KG1 (cell line): ENCODE data around the gene ARID2.

ENCODE experiments used
- DNase-seq: peaks from one replicate; lab custom pipeline; 2025; lab: John Stamatoyannopoulos, UW

The ARID2 gene

DNA sequence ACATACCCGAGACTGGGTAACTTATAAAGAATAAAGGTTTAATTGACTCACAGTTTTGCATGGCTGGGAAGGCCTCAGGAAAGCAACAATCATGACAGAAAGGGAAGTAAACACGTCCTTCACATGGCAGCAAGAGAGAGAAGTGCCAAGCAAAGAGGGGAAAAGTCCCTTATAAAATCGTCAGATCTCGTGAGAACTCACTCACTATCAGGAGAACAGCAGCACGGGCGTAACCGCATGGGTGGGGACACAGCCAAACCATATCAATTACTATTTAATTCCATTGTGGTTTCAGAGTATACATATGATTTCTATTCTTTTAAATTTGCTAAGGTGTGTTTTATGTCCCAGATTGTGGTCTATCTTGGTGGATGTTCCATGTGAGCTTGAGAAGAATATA is 142.9 kb downstream of the ARID2 start:
- no peak for DNase-seq

DNA sequence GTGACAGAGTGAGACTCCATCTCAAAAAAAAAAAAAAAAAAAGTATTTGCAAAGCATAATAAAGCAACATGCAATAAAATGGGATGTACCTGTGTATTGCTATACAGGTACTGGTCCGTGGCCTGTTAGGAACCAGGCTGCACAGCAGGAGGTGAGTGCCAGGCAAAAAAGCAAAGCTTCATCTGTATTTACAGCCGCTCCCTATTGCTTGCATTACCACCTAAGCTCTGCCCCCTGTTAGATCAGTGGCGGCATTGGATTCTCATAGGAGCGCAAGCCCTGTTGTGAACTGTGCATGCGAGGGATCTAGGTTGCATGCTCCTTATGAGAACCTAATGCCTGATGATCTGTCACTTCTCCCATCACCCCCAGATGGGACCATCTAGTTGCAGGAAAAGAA is 147.6 kb downstream of the ARID2 start:
- no peak for DNase-seq

- DNase-seq: no peak
These were observed 149.2 kb downstream of the ARID2 start for GRCh38 chr12:45878630-45879255.

- DNase-seq: no peak
These were observed 149.9 kb downstream of the ARID2 start for GRCh38 chr12:45879363-45879895.

DNA sequence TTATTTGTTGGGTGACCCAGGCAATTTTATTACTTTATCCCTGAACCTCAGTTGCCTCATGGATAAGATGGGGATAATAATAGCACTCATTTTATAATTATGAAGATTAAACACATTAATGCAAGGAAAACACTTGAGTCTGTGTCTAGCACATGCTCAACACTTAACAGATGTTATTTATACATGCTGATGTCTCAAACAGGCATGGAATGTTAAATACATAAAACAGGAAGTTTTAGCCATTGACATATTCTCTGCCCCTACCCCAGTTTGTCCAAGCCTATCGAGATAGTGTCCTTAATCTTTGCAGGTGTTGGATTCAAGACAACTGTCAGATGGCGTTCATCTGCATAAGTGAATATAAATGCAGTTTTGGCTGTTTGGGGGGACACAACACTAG is 151.0 kb downstream of the ARID2 start:
- no peak for DNase-seq

- DNase-seq: no peak
These were observed 153.7 kb downstream of the ARID2 start for GRCh38 chr12:45883187-45883586.

- DNase-seq: no peak
These were observed 157.2 kb downstream of the ARID2 start for GRCh38 chr12:45886685-45887084.

GRCh38 chr12:45887544-45887943 is 158.0 kb downstream of the ARID2 start:
- no peak for DNase-seq

- DNase-seq: no peak
These were observed 160.8 kb downstream of the ARID2 start for GRCh38 chr12:45890276-45890675.

- DNase-seq: no peak
These were observed 163.7 kb downstream of the ARID2 start for GRCh38 chr12:45893240-45893639.

- no peak for DNase-seq
These were observed 166.5 kb downstream of the ARID2 start for GRCh38 chr12:45895961-45896360.

GRCh38 chr12:45898094-45898493 is 168.6 kb downstream of the ARID2 start:
- DNase-seq: no peak

DNA sequence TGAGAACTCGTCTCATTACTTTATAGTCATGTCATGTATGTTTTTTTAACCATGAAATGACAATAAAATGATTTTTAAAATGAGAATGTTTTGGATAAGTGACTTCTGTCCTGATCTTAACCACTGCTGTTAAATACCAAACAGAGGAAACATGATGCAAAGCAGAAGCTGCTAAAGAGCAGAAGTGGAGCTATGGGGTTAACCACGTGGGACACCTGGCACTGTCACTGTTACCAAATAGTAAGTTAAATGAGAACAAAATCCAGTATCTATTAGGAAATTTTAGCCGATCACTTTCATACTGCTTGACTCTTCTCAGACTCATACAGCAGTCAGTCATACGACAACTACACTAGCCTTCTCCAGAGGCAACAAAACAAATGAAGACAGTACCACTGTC is 178.4 kb downstream of the ARID2 start:
- no peak for DNase-seq

GRCh38 chr12:45909041-45909713 is 179.7 kb downstream of the ARID2 start:
- no peak for DNase-seq

DNA sequence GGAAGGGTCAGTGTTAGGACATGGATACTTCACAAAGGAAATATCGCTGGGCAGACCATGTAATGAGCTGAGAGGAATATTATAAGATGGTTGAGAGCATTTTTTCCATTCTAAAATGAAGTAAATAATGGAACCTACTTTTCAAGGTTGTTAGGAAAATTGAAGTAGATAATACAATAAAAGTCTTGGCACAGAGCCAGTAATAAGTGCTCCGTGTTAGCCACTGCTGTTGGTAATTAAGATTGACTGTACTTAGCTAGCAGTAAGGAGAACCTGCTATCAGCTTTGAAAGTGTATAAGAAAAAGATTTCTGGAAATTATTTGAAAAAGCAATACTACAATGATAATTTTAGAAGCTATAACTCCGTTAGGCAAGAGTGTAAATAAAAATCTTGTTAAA is 183.3 kb downstream of the ARID2 start:
- no peak for DNase-seq

DNA sequence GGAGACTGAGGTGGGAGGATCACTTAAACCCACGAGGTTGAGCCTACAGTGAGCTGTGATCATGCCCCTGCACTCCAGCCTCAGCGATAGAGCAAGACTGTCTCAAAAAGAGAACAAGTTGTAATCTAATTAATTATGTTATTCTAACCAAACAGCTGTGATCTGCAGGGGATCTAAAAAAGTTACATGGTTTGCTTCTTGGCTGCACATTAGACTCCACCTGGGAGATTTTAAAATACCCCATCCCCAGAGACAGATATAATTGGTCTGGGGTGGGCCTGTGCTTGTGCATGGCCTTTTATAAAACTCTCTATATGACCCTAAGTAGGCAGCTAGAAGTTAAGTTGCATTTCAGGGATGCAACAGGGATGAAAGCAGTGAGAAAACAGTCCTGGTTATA is 184.1 kb downstream of the ARID2 start:
- DNase-seq: no peak

GRCh38 chr12:45914090-45914489 is 184.6 kb downstream of the ARID2 start:
- no peak for DNase-seq

DNA sequence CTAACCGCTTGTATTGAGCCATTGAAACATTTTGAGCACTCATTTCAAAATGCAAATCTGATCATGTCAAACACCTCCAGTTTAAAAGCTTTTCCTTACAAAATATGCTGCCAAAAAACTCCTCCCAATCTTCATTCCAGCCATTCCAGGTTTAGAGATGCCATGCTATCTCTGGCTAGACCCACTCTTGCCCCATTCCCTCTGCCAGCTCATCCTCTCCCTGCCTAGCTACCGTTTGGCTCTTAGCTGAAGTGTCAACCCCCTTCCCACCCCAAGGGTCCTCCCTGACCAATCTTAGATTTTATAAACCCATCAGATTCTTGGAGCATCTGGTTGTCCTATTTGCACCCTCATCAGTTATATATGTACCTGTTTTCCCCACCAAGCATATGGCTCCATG is 185.9 kb downstream of the ARID2 start:
- no peak for DNase-seq

- no peak for DNase-seq
These were observed 189.3 kb downstream of the ARID2 start for GRCh38 chr12:45918818-45919217.

- no peak for DNase-seq
These were observed 198.8 kb downstream of the ARID2 start for GRCh38 chr12:45928309-45928708.

DNA sequence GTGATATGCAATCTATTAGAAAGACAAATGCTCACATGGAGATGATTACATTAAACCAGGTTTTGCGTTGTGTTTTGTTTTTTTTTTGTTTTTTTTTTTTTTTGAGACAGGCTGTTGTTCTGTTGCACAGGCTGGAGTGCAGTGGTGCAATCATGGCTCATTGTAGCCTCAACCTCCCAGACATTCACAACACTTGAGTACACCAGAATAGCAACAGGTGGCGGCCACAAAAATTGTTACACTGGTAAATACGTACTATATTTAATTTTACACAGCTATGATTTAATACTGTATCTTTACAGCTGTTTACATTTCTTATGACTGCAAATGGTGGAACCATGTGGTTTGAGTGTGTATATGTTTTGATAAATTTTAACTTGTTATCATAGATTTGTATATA is 200.9 kb downstream of the ARID2 start:
- no peak for DNase-seq

DNA sequence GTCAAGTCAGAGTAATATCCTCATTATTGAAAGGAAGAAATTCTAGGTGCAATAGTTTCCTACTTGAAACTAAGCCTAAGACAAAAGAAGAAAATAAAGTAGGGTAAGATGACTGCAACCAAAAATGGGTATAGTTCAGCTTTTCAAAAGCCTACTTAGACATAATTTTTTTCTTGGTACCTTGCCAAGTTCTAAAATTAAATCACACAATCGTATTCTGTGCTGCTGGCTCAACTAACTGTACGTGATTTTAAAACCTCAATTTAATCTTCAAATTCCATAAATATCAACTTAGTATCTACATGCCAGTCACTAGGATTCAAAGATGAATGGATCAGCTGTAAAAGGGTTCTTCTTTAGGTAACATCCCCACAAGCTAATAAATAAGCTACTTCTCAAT is 204.0 kb downstream of the ARID2 start:
- no peak for DNase-seq

DNA sequence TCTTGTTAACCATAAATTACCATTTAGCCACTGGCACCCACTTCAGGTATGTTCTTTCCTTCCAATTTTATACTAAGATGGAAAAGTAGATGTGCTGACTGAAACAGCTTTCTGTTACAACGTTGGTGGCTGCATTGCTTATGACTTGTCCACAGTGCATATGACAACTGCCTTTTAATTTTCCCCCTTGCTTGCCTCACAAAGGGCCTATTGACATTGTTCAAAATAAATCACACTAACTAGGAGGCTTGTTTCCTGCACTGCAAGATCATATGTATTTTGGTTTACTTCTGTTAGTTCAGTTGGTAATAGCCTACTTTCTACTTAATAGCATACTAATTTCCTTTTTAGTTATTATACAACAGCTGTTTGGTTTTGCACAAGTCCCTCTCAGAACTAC is 205.4 kb downstream of the ARID2 start:
- no peak for DNase-seq

DNA sequence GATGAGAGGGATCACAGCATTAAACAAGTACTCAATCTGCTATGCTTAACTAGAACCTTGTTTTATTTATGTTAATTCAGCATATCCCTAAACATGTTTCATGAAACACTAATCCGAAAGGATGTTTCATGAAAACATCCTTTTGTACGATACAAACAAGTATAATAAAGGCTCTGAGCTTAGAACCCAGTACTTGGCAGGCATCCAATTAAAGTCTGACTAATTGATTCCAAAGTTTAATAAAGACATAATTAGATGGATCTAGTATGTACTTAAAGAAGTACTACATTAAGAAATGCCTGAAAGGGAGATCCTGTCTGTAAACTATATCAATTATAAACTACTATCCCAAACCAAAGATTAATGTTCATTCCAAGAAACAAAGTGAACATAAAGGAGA is 209.1 kb downstream of the ARID2 start:
- DNase-seq: no peak
